Measurements from ENCODE around the gene TELO2. TPM values are rescaled to one million over a fixed set of nuclear protein-coding genes. Genes with fewer than 3 reads are reported as not detected.
A peak's percentile ranks its signal among the peaks of the same experiment; 100 is the strongest.

TELO2 gene
- total and polyA plus RNA-seq, 12 donors, result 14.5 to 50.5 (median 20.8) TPM

GRCh38 chr16:1511662-1512569, 18.8 kb downstream of the TELO2 start:
- intact Hi-C loops (cut with DNase I), result no loop called here
- no peak overlapping the region for H3K4me3 ChIP-seq
- TF ChIP-seq, protein P1, sequence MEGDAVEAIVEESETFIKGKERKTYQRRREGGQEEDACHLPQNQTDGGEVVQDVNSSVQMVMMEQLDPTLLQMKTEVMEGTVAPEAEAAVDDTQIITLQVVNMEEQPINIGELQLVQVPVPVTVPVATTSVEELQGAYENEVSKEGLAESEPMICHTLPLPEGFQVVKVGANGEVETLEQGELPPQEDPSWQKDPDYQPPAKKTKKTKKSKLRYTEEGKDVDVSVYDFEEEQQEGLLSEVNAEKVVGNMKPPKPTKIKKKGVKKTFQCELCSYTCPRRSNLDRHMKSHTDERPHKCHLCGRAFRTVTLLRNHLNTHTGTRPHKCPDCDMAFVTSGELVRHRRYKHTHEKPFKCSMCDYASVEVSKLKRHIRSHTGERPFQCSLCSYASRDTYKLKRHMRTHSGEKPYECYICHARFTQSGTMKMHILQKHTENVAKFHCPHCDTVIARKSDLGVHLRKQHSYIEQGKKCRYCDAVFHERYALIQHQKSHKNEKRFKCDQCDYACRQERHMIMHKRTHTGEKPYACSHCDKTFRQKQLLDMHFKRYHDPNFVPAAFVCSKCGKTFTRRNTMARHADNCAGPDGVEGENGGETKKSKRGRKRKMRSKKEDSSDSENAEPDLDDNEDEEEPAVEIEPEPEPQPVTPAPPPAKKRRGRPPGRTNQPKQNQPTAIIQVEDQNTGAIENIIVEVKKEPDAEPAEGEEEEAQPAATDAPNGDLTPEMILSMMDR (IDR thresholded peaks at IDR 0.05), result no peak
- peak overlapping the region in 2 of 10 donors; percentile 49 to 53 for H3K27ac ChIP-seq
- WGBS, 2 donors, result 82 to 85% methylated on average over 29 to 30 of the region's 30 CpGs
- H3K27me3 ChIP-seq, result no peaks in the 10 kb centered on the region
- H3K4me1 ChIP-seq, result peaks cover 18 to 48% (median 27%) of the 10 kb centered on the region in 9 donors
- peaks cover 0 to 38% (median 0%) of the 10 kb centered on the region in 9 donors for H3K36me3 ChIP-seq
- ATAC-seq, result no peak
- no peak for DNase-seq
- peaks cover 0 to 16% (median 7%) of the 10 kb centered on the region in 11 donors for H3K9me3 ChIP-seq

GRCh38 chr16:1512774-1513173, 19.6 kb downstream of the TELO2 start:
- peaks cover 0 to 16% (median 7%) of the 10 kb centered on the region in 11 donors for H3K9me3 ChIP-seq
- peak overlapping the region in 2 of 10 donors; percentile 49 to 53 for H3K27ac ChIP-seq
- H3K27me3 ChIP-seq, result no peaks in the 10 kb centered on the region
- intact Hi-C loops (cut with DNase I), result no loop called here
- DNase-seq (no peak), ATAC-seq (no peak)
- H3K36me3 ChIP-seq, result peaks cover 0 to 38% (median 0%) of the 10 kb centered on the region in 9 donors
- H3K4me3 ChIP-seq, result no peak overlapping the region
- TF ChIP-seq, protein P1 (IDR thresholded peaks at IDR 0.05), result no peak
- peaks cover 18 to 48% (median 27%) of the 10 kb centered on the region in 9 donors for H3K4me1 ChIP-seq
- WGBS, 2 donors, result 70 to 73% methylated on average over 15 of the region's 15 CpGs

- Histone ChIP-seq H3K27ac (no peak overlapping the region), H3K36me3 (peaks cover 0 to 40% (median 1%) of the 10 kb centered on the region in 9 donors), H3K9me3 (peaks cover 0 to 16% (median 7%) of the 10 kb centered on the region in 11 donors), H3K4me3 (no peak overlapping the region), H3K27me3 (no peaks in the 10 kb centered on the region), H3K4me1 (peaks cover 9 to 36% (median 19%) of the 10 kb centered on the region in 9 donors)
- ATAC-seq (no peak), DNase-seq (no peak)
- 84 to 97% methylated on average over 3 of the region's 3 CpGs for WGBS, 2 donors
- TF ChIP-seq, protein P1 (IDR thresholded peaks at IDR 0.05), result no peak
- intact Hi-C loops (cut with DNase I), result no loop called here
Measured at GRCh38 chr16:1514507-1514906, 21.3 kb downstream of the TELO2 start.

DNA sequence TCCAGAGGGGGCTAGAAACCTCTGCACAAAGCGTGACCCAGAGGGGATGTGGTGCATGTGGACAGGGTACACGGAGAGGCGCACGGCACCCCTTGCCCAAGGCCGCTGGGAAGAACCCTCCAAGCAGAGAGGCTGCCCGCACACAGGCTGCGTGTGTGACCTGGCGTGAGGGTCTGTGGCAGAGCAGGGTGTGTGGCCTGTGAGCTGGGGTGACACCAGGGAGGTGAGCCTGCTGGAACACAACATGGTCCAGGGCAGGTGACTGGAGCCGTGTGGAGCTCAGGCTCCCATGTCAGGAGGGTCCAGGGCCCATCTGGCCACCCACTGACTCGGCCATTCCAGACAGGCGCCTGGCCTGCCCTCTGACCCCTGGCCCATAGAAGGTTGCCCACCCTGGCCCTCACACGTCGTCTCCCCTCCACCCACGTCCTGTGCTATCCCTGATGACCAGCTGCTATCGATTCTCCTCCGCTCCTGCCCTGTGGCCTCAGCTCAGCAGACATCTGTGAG, 25.5 kb downstream of the TELO2 start:
- Histone ChIP-seq H3K4me1 (no peaks in the 10 kb centered on the region), H3K4me3 (no peak overlapping the region), H3K27ac (no peak overlapping the region), H3K27me3 (no peaks in the 10 kb centered on the region), H3K9me3 (peaks cover 0 to 16% (median 7%) of the 10 kb centered on the region in 11 donors), H3K36me3 (peaks cover 0 to 53% (median 6%) of the 10 kb centered on the region in 9 donors)
- 93 to 94% methylated on average over 16 of the region's 16 CpGs for WGBS, 2 donors
- TF ChIP-seq, protein P1 (IDR thresholded peaks at IDR 0.05), result no peak
- ATAC-seq, result peak in 3 of 8 donors; percentile 13 to 37 (median 18)
- intact Hi-C loops (cut with DNase I), result no loop called here
- no peak for DNase-seq
